ENCODE data around the gene FTO. TPM values are rescaled to one million over a fixed set of nuclear protein-coding genes. Genes with fewer than 3 reads are reported as not detected.

Gene FTO
- total and polyA plus RNA-seq, 2 of the 8 experiments (the other 6 are each of a cell fraction or from before 2014, with no cell fraction given): 34.5 to 59.8 TPM

- DNase-seq (ENCODE audit: low read depth in 1 of 2, low spot score in 2 of 2) (no peak), FAIRE-seq (no peak)
- no peak overlapping the region for H2BK20ac ChIP-seq (ENCODE audit: low read length)
- H3K9me3 ChIP-seq (ENCODE audit: insufficient read depth in 2 of 2, low read depth in 1 of 2, low read length in 1 of 2): 0 out of 4 replicates have a peak, but pooled peaks cover 0 to 3% of the 10 kb centered on the region in 2 experiments
- no peak overlapping the region for H2AFZ ChIP-seq (ENCODE audit: low read length)
- POLR2A ChIA-PET (ENCODE audit: partially characterized antibody): no interaction called here
- H3K18ac ChIP-seq (ENCODE audit: extremely low read depth, low read length): no peak overlapping the region
- no peak overlapping the region for H3K4me2 ChIP-seq (ENCODE audit: insufficient read depth in 1 of 2, low read depth in 2 of 2, low read length in 2 of 2)
- H3K4me3 ChIP-seq (ENCODE audit: extremely low read depth in 1 of 4, insufficient read depth in 2 of 4, low read depth in 3 of 4, low read length in 4 of 4): no peak overlapping the region
- H4K8ac ChIP-seq (ENCODE audit: extremely low read depth, insufficient read depth, low read length): no peak overlapping the region
- H3K23me2 ChIP-seq (ENCODE audit: low read depth, low read length): no peaks in the 10 kb centered on the region
- H3K79me2 ChIP-seq (ENCODE audit: control insufficient read depth in 1 of 2, insufficient read depth in 2 of 2, low read length in 2 of 2): no peaks in the 10 kb centered on the region
- no peak overlapping the region for H3K9ac ChIP-seq (replicated peaks in 1 of 4; ENCODE audit: extremely low read depth in 1 of 4, low read depth in 3 of 4, low read length in 3 of 4)
- H3K14ac ChIP-seq (ENCODE audit: insufficient read length): no peak overlapping the region
- no peaks in the 10 kb centered on the region for H4K20me1 ChIP-seq (replicated peaks in 1 of 2; ENCODE audit: control insufficient read depth in 1 of 2, insufficient read depth in 2 of 2, low read length in 2 of 2)
- H3K4ac ChIP-seq (replicated peaks; ENCODE audit: insufficient read length, low read depth, low read length): no peak overlapping the region
- no peaks in the 10 kb centered on the region for H3K27me3 ChIP-seq (replicated peaks in 1 of 4; ENCODE audit: control insufficient read depth in 3 of 4, extremely low read depth in 1 of 4, insufficient read depth in 3 of 4, low read length in 3 of 4)
- no peak overlapping the region for H3K27ac ChIP-seq (ENCODE audit: low read depth, low read length)
- no peak overlapping the region for H4K91ac ChIP-seq (replicated peaks; ENCODE audit: insufficient read length, low read length)
- no peak overlapping the region for H2BK12ac ChIP-seq (ENCODE audit: low read depth, low read length)
- no peak overlapping the region for H2BK15ac ChIP-seq (ENCODE audit: low read length)
- no peak overlapping the region for H2BK5ac ChIP-seq (ENCODE audit: low read depth, low read length)
- H3K79me1 ChIP-seq (ENCODE audit: low read depth, low read length): no peaks in the 10 kb centered on the region
- 0 out of 7 replicates have a peak, but pooled peaks cover 0 to 2% (median 0%) of the 10 kb centered on the region in 4 experiments for H3K4me1 ChIP-seq (replicated peaks in 1 of 4; ENCODE audit: control insufficient read depth in 3 of 4, insufficient read depth in 4 of 4, low read length in 3 of 4)
- no peak overlapping the region for H3K56ac ChIP-seq (replicated peaks; ENCODE audit: insufficient read length, low read depth, low read length)
- no peak overlapping the region for H2AK5ac ChIP-seq (ENCODE audit: low read depth, low read length)
- no peak overlapping the region for H4K5ac ChIP-seq (ENCODE audit: insufficient read length, low read depth, low read length)
- H3K23ac ChIP-seq (ENCODE audit: insufficient read length): no peak overlapping the region
- H2BK120ac ChIP-seq (replicated peaks; ENCODE audit: low read depth, low read length): no peak overlapping the region
- WGBS, 2 experiments (ENCODE audit: extremely low coverage in 1 of 2, insufficient coverage in 1 of 2, insufficient read length in 1 of 2, insufficient replicate concordance in 2 of 2, low coverage in 1 of 2, low lambda C conversion rate in 2 of 2, missing lambda C conversion rate in 1 of 2): 85% methylated on average over 13 of the region's 13 CpGs; no CpG with 5 or more reads in 1 of the 2 experiments
- H3K36me3 ChIP-seq (ENCODE audit: control insufficient read depth in 2 of 4, insufficient read depth in 4 of 4, low read length in 3 of 4): no peaks in the 10 kb centered on the region
- CTCF ChIA-PET (ENCODE audit: partially characterized antibody): interaction anchor here (1.1 to 1.5 kb wide), 2 partner anchors 9 to 52 kb away, joined by 3 read pairs; no protein-coding TSS in a partner anchor
Measured at GRCh38 chr16:54143934-54144571, 440.1 kb downstream of the FTO start.

All from H1 (cell line).